ENCODE measurements around the gene ALDH1A1. TPM values are rescaled to one million over a fixed set of nuclear protein-coding genes. Genes with fewer than 3 reads are reported as not detected.

Gene ALDH1A1
- total and polyA plus RNA-seq, 2 donors from 2014 or later = 191 to 295 TPM

DNA sequence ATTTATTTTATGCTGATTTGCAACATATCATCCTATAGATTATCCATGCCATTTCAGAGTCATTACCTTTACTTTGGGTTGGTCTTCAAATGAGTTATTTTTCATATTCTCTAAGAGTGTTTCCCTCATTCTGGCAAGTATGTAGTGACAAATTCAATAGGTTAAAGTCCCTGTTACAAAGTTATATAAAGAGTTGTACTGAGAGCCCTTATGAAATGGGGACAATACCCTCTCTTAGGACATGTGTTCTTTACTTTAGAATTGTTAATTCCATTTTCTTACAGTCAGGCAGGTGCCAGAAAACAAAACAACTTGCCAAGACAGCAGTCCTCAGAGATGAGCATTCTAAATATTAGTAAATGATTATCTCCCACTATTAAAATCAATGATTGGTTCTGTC is 6.0 kb downstream of the ALDH1A1 start:
- intact Hi-C loops (cut with DNase I) = no loop called here
- FAIRE-seq (no peak), DNase-seq (no peak)
- H3K27me3 ChIP-seq (ENCODE audit: control insufficient read depth, insufficient read depth, low read length) = no peaks in the 10 kb centered on the region
- peak overlapping the region; percentile 71 to 73 for H3K27ac ChIP-seq (ENCODE audit: low read depth in 2 of 2, low read length in 2 of 2)
- TF ChIP-seq, protein P1, sequence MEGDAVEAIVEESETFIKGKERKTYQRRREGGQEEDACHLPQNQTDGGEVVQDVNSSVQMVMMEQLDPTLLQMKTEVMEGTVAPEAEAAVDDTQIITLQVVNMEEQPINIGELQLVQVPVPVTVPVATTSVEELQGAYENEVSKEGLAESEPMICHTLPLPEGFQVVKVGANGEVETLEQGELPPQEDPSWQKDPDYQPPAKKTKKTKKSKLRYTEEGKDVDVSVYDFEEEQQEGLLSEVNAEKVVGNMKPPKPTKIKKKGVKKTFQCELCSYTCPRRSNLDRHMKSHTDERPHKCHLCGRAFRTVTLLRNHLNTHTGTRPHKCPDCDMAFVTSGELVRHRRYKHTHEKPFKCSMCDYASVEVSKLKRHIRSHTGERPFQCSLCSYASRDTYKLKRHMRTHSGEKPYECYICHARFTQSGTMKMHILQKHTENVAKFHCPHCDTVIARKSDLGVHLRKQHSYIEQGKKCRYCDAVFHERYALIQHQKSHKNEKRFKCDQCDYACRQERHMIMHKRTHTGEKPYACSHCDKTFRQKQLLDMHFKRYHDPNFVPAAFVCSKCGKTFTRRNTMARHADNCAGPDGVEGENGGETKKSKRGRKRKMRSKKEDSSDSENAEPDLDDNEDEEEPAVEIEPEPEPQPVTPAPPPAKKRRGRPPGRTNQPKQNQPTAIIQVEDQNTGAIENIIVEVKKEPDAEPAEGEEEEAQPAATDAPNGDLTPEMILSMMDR (IDR thresholded peaks at IDR 0.05; ENCODE audit: borderline replicate concordance, extremely low read depth, insufficient read depth) = no peak
- H3K4me3 ChIP-seq (ENCODE audit: low read length in 3 of 3) = no peak overlapping the region
- peak overlapping the region in 1 of 3 donors; percentile 37 for H3K9ac ChIP-seq (ENCODE audit: low read length in 3 of 3)
- no peaks in the 10 kb centered on the region for H3K9me3 ChIP-seq (ENCODE audit: control insufficient read depth in 2 of 3, insufficient read depth in 1 of 3, low read length in 3 of 3)
- H3K36me3 ChIP-seq (ENCODE audit: control insufficient read depth in 2 of 3, insufficient read depth in 3 of 3, low read length in 3 of 3) = no peaks in the 10 kb centered on the region
- peaks cover 0 to 48% (median 7%) of the 10 kb centered on the region in 3 donors for H3K4me1 ChIP-seq (ENCODE audit: control insufficient read depth in 2 of 3, insufficient read depth in 2 of 3, low read depth in 1 of 3, low read length in 3 of 3)

DNA sequence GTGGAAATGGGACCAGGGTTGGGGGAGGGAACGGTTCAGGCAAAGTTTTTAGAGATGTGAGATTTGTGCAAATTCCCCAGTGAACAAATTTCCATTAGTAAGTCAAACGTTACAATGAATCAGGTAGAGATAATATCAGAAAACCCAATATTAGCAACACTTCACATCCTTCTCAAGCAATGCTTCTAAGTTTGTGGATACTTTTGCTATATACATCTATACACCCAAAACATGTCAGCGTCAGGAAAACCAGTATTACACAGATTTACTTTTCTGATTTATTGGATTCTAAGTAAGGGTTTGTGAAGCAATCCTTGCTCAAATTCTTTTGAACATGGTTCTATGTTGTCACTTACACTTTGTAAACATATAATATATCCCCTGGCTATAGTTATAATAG is 6.5 kb downstream of the ALDH1A1 start:
- intact Hi-C loops (cut with DNase I) = no loop called here
- TF ChIP-seq, protein P1 (IDR thresholded peaks at IDR 0.05; ENCODE audit: borderline replicate concordance, extremely low read depth, insufficient read depth) = no peak
- Histone ChIP-seq H3K27ac (ENCODE audit: low read depth in 2 of 2, low read length in 2 of 2) (peak overlapping the region in 1 of 2 donors; percentile 73), H3K9me3 (ENCODE audit: control insufficient read depth in 2 of 3, insufficient read depth in 1 of 3, low read length in 3 of 3) (no peaks in the 10 kb centered on the region), H3K4me3 (ENCODE audit: low read length in 3 of 3) (no peak overlapping the region), H3K4me1 (ENCODE audit: control insufficient read depth in 2 of 3, insufficient read depth in 2 of 3, low read depth in 1 of 3, low read length in 3 of 3) (peaks cover 0 to 48% (median 7%) of the 10 kb centered on the region in 3 donors), H3K36me3 (ENCODE audit: control insufficient read depth in 2 of 3, insufficient read depth in 3 of 3, low read length in 3 of 3) (no peaks in the 10 kb centered on the region), H3K27me3 (ENCODE audit: control insufficient read depth, insufficient read depth, low read length) (no peaks in the 10 kb centered on the region), H3K9ac (ENCODE audit: low read length in 3 of 3) (peak overlapping the region in 1 of 3 donors; percentile 37)
- DNase-seq (no peak), FAIRE-seq (no peak)

DNA sequence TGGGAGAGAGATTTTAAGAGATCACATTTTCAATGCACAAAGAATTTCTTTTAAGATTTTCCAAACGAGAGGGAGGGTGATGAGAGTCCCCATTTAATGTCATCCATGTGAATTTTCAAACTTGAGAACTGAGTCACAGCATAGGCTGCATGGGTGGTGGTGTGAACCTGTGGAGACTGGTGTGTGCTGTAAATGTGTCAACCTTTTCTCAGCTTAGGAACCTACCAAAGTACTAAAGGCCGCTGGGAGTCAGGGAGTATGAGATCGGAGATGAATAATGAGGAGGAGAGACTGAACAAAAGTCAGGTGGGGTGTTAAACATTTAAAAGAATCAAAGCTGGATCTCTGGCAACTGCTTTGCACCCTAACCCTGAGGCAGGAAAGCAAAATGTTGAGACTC is 7.5 kb downstream of the ALDH1A1 start:
- Histone ChIP-seq H3K4me1 (ENCODE audit: control insufficient read depth in 2 of 3, insufficient read depth in 2 of 3, low read depth in 1 of 3, low read length in 3 of 3) (peaks cover 0 to 48% (median 7%) of the 10 kb centered on the region in 3 donors), H3K27me3 (ENCODE audit: control insufficient read depth, insufficient read depth, low read length) (no peaks in the 10 kb centered on the region), H3K9me3 (ENCODE audit: control insufficient read depth in 2 of 3, insufficient read depth in 1 of 3, low read length in 3 of 3) (no peaks in the 10 kb centered on the region), H3K9ac (ENCODE audit: low read length in 3 of 3) (no peak overlapping the region), H3K27ac (ENCODE audit: low read depth in 2 of 2, low read length in 2 of 2) (peak overlapping the region; percentile 54 to 61), H3K36me3 (ENCODE audit: control insufficient read depth in 2 of 3, insufficient read depth in 3 of 3, low read length in 3 of 3) (no peaks in the 10 kb centered on the region), H3K4me3 (ENCODE audit: low read length in 3 of 3) (no peak overlapping the region)
- DNase-seq (no peak), FAIRE-seq (peak; percentile 41)
- intact Hi-C loops (cut with DNase I) = no loop called here
- TF ChIP-seq, protein P1 (IDR thresholded peaks at IDR 0.05; ENCODE audit: borderline replicate concordance, extremely low read depth, insufficient read depth) = no peak
